Motor neuron (in vitro differentiated cells): ENCODE data around the gene KLF16. TPM values are rescaled to one million over a fixed set of nuclear protein-coding genes. Genes with fewer than 3 reads are reported as not detected.

Experiments
- ATAC-seq, 8 experiments: fragments of 200-7000 bp; cut with Tn5 transposase; replicated peaks in 6 of 8; 2 replicates each; pipeline ENCODE4 v1.8.0; 2021; ENCODE audit warnings: mild to moderate bottlenecking in 8 of 8, moderate library complexity in 8 of 8
- H3K27ac ChIP-seq, 2 donors: fragments of 250-450 bp; sonication (Bioruptor Pico); 2 replicates each; pipeline ENCODE4 v1.9.0; 2021; ENCODE audit warnings: antibody characterized with exemption in 2 of 2, mild to moderate bottlenecking in 2 of 2, moderate library complexity in 1 of 2
- H3K4me1 ChIP-seq, 2 donors: fragments of 250-450 bp; sonication (Bioruptor Pico); replicated peaks in 1 of 2; 2 replicates each; pipeline ENCODE4 v1.6.1; 2021; ENCODE audit warnings: antibody characterized with exemption in 2 of 2, mild to moderate bottlenecking in 2 of 2, moderate library complexity in 1 of 2
- H3K4me3 ChIP-seq, 5 donors: fragments of 250-450 bp; sonication (Bioruptor Pico); 2 replicates each; pipeline ENCODE4 v1.9.0; 2021; ENCODE audit warnings: antibody characterized with exemption in 5 of 5, mild to moderate bottlenecking in 5 of 5, moderate library complexity in 4 of 5
- WGBS, 10 experiments: fragments of 450-650 bp; shearing (Covaris generic); methylation state at CpG; one replicate each; pipeline ENCODE4 v1.0.0; 2022; 5-methylcytosine and 5-hydroxymethylcytosine counted together
- in situ Hi-C, 9 experiments: fragments of 400-800 bp; cut with MboI; loops; one replicate each; pipeline ENCODE4 v1.15.0; 2021; ENCODE audit warnings: low sequenced_read_pairs in 9 of 9, low pct_unique_long_range_greater_than_20kb in 2 of 9; ENCODE audit not compliant: unreplicated experiment in 9 of 9
- total RNA-seq, 8 experiments: library from RNA; unstranded; fragments of 300-600 nt; gene quantifications; 2 replicates each; pipeline versions ENCODE4 v1.2.3 to v1.2.4, GENCODE V29; 2022

The KLF16 gene
- total RNA-seq, 8 experiments from 2014 or later: 2.7 to 18.6 (median 4.6) TPM

- 0 to 20% (median 1%) methylated on average over 1 to 6 of the region's 13 CpGs; no CpG with 5 or more reads in 6 of the 10 experiments for WGBS, 10 experiments
- Histone ChIP-seq H3K27ac (peak overlapping the region; percentile 91), H3K4me1 (peaks cover 65 to 81% of the 10 kb centered on the region in 2 donors), H3K4me3 (peak overlapping the region in 3 of 5 donors; percentile 24 to 30 (median 25))
- ATAC-seq: peak in 7 of 8 experiments; percentile 0 to 14 (median 2)
- in situ Hi-C loops: no loop called here
Measured at GRCh38 chr19:1855828-1856255, 7.5 kb downstream of the KLF16 start.

GRCh38 chr19:1855040-1855827, 8.1 kb downstream of the KLF16 start:
- WGBS, 10 experiments: 0% methylated on average over 1 of the region's 33 CpGs; no CpG with 5 or more reads in 6 of the 10 experiments

GRCh38 chr19:1854542-1855039, 8.8 kb downstream of the KLF16 start:
- peak in 1 of 8 experiments; percentile 1 for ATAC-seq
- peak overlapping the region; percentile 75 to 86 for H3K27ac ChIP-seq
- H3K4me3 ChIP-seq: peak overlapping the region in 2 of 5 donors; percentile 22 to 30
- WGBS, 10 experiments: 0 to 54% (median 4%) methylated on average over 2 to 5 of the region's 37 CpGs; no CpG with 5 or more reads in 7 of the 10 experiments
- peaks cover 54 to 71% of the 10 kb centered on the region in 2 donors for H3K4me1 ChIP-seq
- in situ Hi-C loops: no loop called here

More at GRCh38 chr19:1855040-1855827, 8.1 kb downstream of the KLF16 start:
- peak overlapping the region in 4 of 5 donors; percentile 4 to 30 (median 24) for H3K4me3 ChIP-seq
- peak overlapping the region; percentile 91 for H3K27ac ChIP-seq
- in situ Hi-C loops: no loop called here
- peaks cover 60 to 75% of the 10 kb centered on the region in 2 donors for H3K4me1 ChIP-seq
- peak; percentile 55 to 78 (median 68) for ATAC-seq

GRCh38 chr19:1854039-1854541, 9.3 kb downstream of the KLF16 start:
- no peak overlapping the region for H3K4me3 ChIP-seq
- ATAC-seq: no peak
- in situ Hi-C loops: no loop called here
- peaks cover 49 to 66% of the 10 kb centered on the region in 2 donors for H3K4me1 ChIP-seq
- no CpG with 5 or more reads among the region's 16 CpGs for WGBS, 10 experiments
- H3K27ac ChIP-seq: peak overlapping the region; percentile 75 to 86

- Histone ChIP-seq H3K27ac (no peak overlapping the region), H3K4me3 (no peak overlapping the region), H3K4me1 (peaks cover 48 to 59% of the 10 kb centered on the region in 2 donors)
- ATAC-seq: peak in 3 of 8 experiments; percentile 0 to 21 (median 1)
- 0 to 60% (median 18%) methylated on average over 1 to 3 of the region's 27 CpGs; no CpG with 5 or more reads in 7 of the 10 experiments for WGBS, 10 experiments
- in situ Hi-C loops: no loop called here
Measured at GRCh38 chr19:1853295-1854038, 9.9 kb downstream of the KLF16 start.

- in situ Hi-C loops: no loop called here
- Histone ChIP-seq H3K4me3 (no peak overlapping the region), H3K27ac (peak overlapping the region in 1 of 2 donors; percentile 22), H3K4me1 (peaks cover 44 to 51% of the 10 kb centered on the region in 2 donors)
- no peak for ATAC-seq
- 80% methylated on average over 8 of the region's 9 CpGs; no CpG with 5 or more reads in 9 of the 10 experiments for WGBS, 10 experiments
Measured at GRCh38 chr19:1852581-1853128, 10.7 kb downstream of the KLF16 start.

- peak in 4 of 8 experiments; percentile 0 to 4 (median 2) for ATAC-seq
- WGBS, 10 experiments: 20 to 93% (median 50%) methylated on average over 1 to 9 of the region's 66 CpGs; no CpG with 5 or more reads in 7 of the 10 experiments
- Histone ChIP-seq H3K27ac (peak overlapping the region in 1 of 2 donors; percentile 22), H3K4me1 (peaks cover 42 to 51% of the 10 kb centered on the region in 2 donors), H3K4me3 (peak overlapping the region in 2 of 5 donors; percentile 10 to 16)
- in situ Hi-C loops: no loop called here
Measured at GRCh38 chr19:1851654-1852580, 11.5 kb downstream of the KLF16 start.

GRCh38 chr19:1850809-1851653, 12.3 kb downstream of the KLF16 start:
- no peak for ATAC-seq
- WGBS, 10 experiments: 80 to 100% (median 100%) methylated on average over 1 to 4 of the region's 31 CpGs; no CpG with 5 or more reads in 4 of the 10 experiments
- H3K27ac ChIP-seq: peak overlapping the region in 1 of 2 donors; percentile 22
- no peak overlapping the region for H3K4me3 ChIP-seq
- in situ Hi-C loops: no loop called here
- peaks cover 36 to 49% of the 10 kb centered on the region in 2 donors for H3K4me1 ChIP-seq

- 60 to 100% (median 75%) methylated on average over 1 to 8 of the region's 10 CpGs; no CpG with 5 or more reads in 2 of the 10 experiments for WGBS, 10 experiments
- in situ Hi-C loops: no loop called here
- Histone ChIP-seq H3K4me1 (peaks cover 28 to 40% of the 10 kb centered on the region in 2 donors), H3K27ac (no peak overlapping the region), H3K4me3 (no peak overlapping the region)
- no peak for ATAC-seq
Measured at GRCh38 chr19:1849886-1850398, 13.4 kb downstream of the KLF16 start.

GRCh38 chr19:1849132-1849474, 14.3 kb downstream of the KLF16 start:
- ATAC-seq: no peak
- no peak overlapping the region for H3K4me3 ChIP-seq
- H3K4me1 ChIP-seq: peaks cover 19 to 32% of the 10 kb centered on the region in 2 donors
- in situ Hi-C loops: no loop called here
- 0 to 82% (median 53%) methylated on average over 1 to 4 of the region's 5 CpGs; no CpG with 5 or more reads in 4 of the 10 experiments for WGBS, 10 experiments
- H3K27ac ChIP-seq: no peak overlapping the region
